ENCODE data around the gene FERMT2.

The FERMT2 gene

GRCh38 chr14:52950898-52951680 is at the start of gene FERMT2:
Gene FERMT2 (minus strand): TSS chr14:52951050. CDS start chr14:52950568, 482 bp downstream.
- no peak for DNase-seq (ENCODE audit: low read depth)

GRCh38 chr14:52998376-52999015 is 47.6 kb upstream of the FERMT2 start:
- no peak for DNase-seq (ENCODE audit: low read depth)

- no peak for DNase-seq (ENCODE audit: low read depth)
Measured at GRCh38 chr14:52996493-52996892, 45.6 kb upstream of the FERMT2 start.

GRCh38 chr14:52995998-52996397 is 45.1 kb upstream of the FERMT2 start:
- DNase-seq (ENCODE audit: low read depth) = no peak

GRCh38 chr14:52992236-52992870 is 41.5 kb upstream of the FERMT2 start:
- no peak for DNase-seq (ENCODE audit: low read depth)

GRCh38 chr14:52988139-52988538 is 37.3 kb upstream of the FERMT2 start:
- DNase-seq (ENCODE audit: low read depth) = no peak

- no peak for DNase-seq (ENCODE audit: low read depth)
Measured at GRCh38 chr14:52987514-52987913, 36.7 kb upstream of the FERMT2 start.

- DNase-seq (ENCODE audit: low read depth) = no peak
Measured at GRCh38 chr14:52987042-52987441, 36.2 kb upstream of the FERMT2 start.

GRCh38 chr14:52977798-52978197 is 26.9 kb upstream of the FERMT2 start:
- no peak for DNase-seq (ENCODE audit: low read depth)

- no peak for DNase-seq (ENCODE audit: low read depth)
Measured at GRCh38 chr14:52974406-52974805, 23.6 kb upstream of the FERMT2 start.

GRCh38 chr14:52961060-52961639 is 10.3 kb upstream of the FERMT2 start:
- peak; percentile 25 for DNase-seq (ENCODE audit: low read depth)

GRCh38 chr14:52960627-52961026 is 9.8 kb upstream of the FERMT2 start:
- DNase-seq (ENCODE audit: low read depth) = no peak

- no peak for DNase-seq (ENCODE audit: low read depth)
Measured at GRCh38 chr14:52954346-52955214, 3.7 kb upstream of the FERMT2 start.

- no peak for DNase-seq (ENCODE audit: low read depth)
Measured at GRCh38 chr14:52951681-52952554, 1.1 kb upstream of the FERMT2 start.

GRCh38 chr14:52950410-52950897 is 396 bp downstream of the FERMT2 start:
- no peak for DNase-seq (ENCODE audit: low read depth)

- DNase-seq (ENCODE audit: low read depth) = no peak
Measured at GRCh38 chr14:52949711-52950409, 990 bp downstream of the FERMT2 start.

GRCh38 chr14:52949249-52949648 is 1.6 kb downstream of the FERMT2 start:
- no peak for DNase-seq (ENCODE audit: low read depth)

- DNase-seq (ENCODE audit: low read depth) = no peak
Measured at GRCh38 chr14:52948836-52949235, 2.0 kb downstream of the FERMT2 start.

- no peak for DNase-seq (ENCODE audit: low read depth)
Measured at GRCh38 chr14:52948039-52948438, 2.8 kb downstream of the FERMT2 start.

GRCh38 chr14:52944254-52944653 is 6.6 kb downstream of the FERMT2 start:
- no peak for DNase-seq (ENCODE audit: low read depth)

Measured in activated T-helper 1 cell treated with Interleukin-2 at 50 U/mL for 16 hours (primary cell).